Vagina (tissue), 2 donors: ENCODE data around the gene MAT2A.

Experiments used
- POLR2AphosphoS5 ChIP-seq, 2 donors: sonication (generic); formaldehyde crosslinking; IDR thresholded peaks; one replicate each; pipeline ENCODE4 v1.9.0; 2017; ENCODE audit warnings: antibody characterized with exemption in 2 of 2, mild to moderate bottlenecking in 2 of 2, low read depth in 1 of 2; ENCODE audit not compliant: insufficient read depth in 1 of 2
- TF ChIP-seq, protein P1 (sequence below), 3 experiments: fragments of 450-650 bp in 2 of 3; fragments of 200-600 bp in 1 of 3; sonication (generic) in 1 of 3; IDR thresholded peaks; one replicate each; pipeline ENCODE4 v1.5.1; 2017 to 2019; ENCODE audit warnings: antibody characterized with exemption in 3 of 3, mild to moderate bottlenecking in 2 of 3, moderate library complexity in 2 of 3

DNA sequence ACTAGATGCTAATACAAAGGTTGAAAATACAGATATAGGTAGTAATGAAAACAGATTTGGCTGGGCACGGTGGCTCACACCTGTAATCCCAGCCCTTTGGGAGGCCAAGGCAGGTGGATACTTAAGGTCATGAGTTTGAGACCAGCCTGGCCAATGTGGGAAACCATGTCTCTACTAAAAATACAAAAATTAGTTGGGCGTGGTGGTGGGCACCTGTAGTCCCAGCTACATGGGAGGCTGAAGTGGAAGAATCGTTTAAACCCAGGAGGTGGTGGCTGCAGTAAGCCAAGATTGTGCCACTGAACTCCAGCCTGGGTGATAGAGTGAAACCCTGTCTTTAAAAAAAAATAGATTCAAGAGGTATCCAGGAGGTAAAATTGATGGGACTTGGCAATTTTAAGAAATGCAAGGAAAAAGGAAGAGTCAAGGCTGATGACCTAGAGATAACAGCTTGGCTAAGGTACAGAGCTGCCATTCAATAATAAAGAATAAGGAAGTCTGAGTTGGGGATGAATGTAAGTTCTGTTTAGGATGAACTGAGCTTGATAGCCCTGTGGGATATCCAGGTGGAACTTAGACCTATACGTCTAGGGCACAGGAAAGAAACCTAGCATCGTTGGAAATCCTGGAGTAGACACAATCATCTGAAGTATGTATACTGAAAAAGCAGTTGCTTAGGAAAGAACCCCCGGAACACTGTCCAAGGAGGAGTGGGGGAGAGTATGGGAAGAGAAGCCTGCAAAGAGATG, 9.1 kb downstream of the MAT2A start:
- TF ChIP-seq, protein P1, sequence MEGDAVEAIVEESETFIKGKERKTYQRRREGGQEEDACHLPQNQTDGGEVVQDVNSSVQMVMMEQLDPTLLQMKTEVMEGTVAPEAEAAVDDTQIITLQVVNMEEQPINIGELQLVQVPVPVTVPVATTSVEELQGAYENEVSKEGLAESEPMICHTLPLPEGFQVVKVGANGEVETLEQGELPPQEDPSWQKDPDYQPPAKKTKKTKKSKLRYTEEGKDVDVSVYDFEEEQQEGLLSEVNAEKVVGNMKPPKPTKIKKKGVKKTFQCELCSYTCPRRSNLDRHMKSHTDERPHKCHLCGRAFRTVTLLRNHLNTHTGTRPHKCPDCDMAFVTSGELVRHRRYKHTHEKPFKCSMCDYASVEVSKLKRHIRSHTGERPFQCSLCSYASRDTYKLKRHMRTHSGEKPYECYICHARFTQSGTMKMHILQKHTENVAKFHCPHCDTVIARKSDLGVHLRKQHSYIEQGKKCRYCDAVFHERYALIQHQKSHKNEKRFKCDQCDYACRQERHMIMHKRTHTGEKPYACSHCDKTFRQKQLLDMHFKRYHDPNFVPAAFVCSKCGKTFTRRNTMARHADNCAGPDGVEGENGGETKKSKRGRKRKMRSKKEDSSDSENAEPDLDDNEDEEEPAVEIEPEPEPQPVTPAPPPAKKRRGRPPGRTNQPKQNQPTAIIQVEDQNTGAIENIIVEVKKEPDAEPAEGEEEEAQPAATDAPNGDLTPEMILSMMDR (IDR thresholded peaks at IDR 0.05), result no peak
- no peak for TF ChIP-seq POLR2AphosphoS5 (IDR thresholded peaks at IDR 0.05; ENCODE audit: insufficient read depth in 1 of 2, low read depth in 1 of 2)
